Activated CD8-positive, alpha-beta memory T cell treated with anti-CD3 and anti-CD28 coated beads, Interleukin-2, amount 10 ng/mL, durations not matched to agents 7 days and 5 days (primary cell): Measurements from ENCODE around the gene GDF2. TPM values are rescaled to one million over a fixed set of nuclear protein-coding genes. Genes with fewer than 3 reads are reported as not detected.

Experiments used
- ATAC-seq: fragments of 150-1000 bp; cut with Tn5 transposase; one replicate; pipeline ENCODE4 v1.10.0; 2021; ENCODE audit warnings: moderate library complexity
- CTCF ChIA-PET: fragments of 350-600 bp; sonication (Branson Sonifier 250); formaldehyde crosslinking; loops from one replicate; lab custom pipeline; 2021; ENCODE audit warnings: antibody characterized with exemption; lab: Charles Lee
- DNase-seq: peaks from one replicate; pipeline ENCODE4 v3.0.0-alpha.2; 2020
- H3K27ac Mint-ChIP-seq: one replicate; pipeline ENCODE4 v1.8.0; 2021; ENCODE audit warnings: mild to moderate bottlenecking, mixed read lengths
- H3K27me3 Mint-ChIP-seq: one replicate; pipeline ENCODE4 v1.8.0; 2021; ENCODE audit warnings: mixed read lengths
- H3K36me3 Mint-ChIP-seq: one replicate; pipeline ENCODE4 v1.8.0; 2021; ENCODE audit warnings: mild to moderate bottlenecking, mixed read lengths
- H3K4me1 Mint-ChIP-seq: one replicate; pipeline ENCODE4 v1.8.0; 2021; ENCODE audit warnings: mixed read lengths
- H3K4me3 Mint-ChIP-seq: one replicate; pipeline ENCODE4 v1.8.0; 2021; ENCODE audit warnings: mild to moderate bottlenecking, moderate library complexity, mixed read lengths
- H3K9me3 Mint-ChIP-seq: one replicate; pipeline ENCODE4 v1.8.0; 2022; ENCODE audit warnings: low read depth, mixed read lengths
- total RNA-seq, 2 experiments: library from RNA; stranded (reverse); gene quantifications; one replicate each; pipeline ENCODE4 v1.2.3, GENCODE V29; 2021

Gene GDF2
- total RNA-seq: not detected

GRCh38 chr10:47322300-47323061 is at the start of gene GDF2:
TSS of gene GDF2 (plus strand) at chr10:47322454. CDS start at chr10:47322669, 215 bp downstream.
- CTCF ChIA-PET: interaction anchor here (0.7 to 1.6 kb wide), 3 partner anchors 11 to 288 kb away, joined by 3 to 4 read pairs (median 3); no protein-coding TSS in a partner anchor
- Mint-ChIP-seq H3K4me1 (no peaks in the 10 kb centered on the region), H3K27ac (no peak within 1 kb of the TSS), H3K4me3 (no peak within 1 kb of the TSS), H3K36me3 (no peaks in the 10 kb centered on the region), H3K9me3 (no peaks in the 10 kb centered on the region), H3K27me3 (peaks cover 4% of the 10 kb centered on the region)
- ATAC-seq (no peak), DNase-seq (no peak)

- Mint-ChIP-seq H3K36me3 (peaks cover 3% of the 10 kb centered on the region), H3K9me3 (peaks cover 3% of the 10 kb centered on the region), H3K4me3 (no peak overlapping the region), H3K27ac (no peak overlapping the region), H3K27me3 (peaks cover 2% of the 10 kb centered on the region), H3K4me1 (peaks cover 22% of the 10 kb centered on the region)
- ATAC-seq: no peak
- CTCF ChIA-PET: interaction anchor here (1.0 kb wide), 1 partner anchor 228 kb away, joined by 3 read pairs; no protein-coding TSS in a partner anchor
- DNase-seq: peak; percentile 15
These were observed 46.2 kb upstream of the GDF2 start for GRCh38 chr10:47276071-47276470.

GRCh38 chr10:47276576-47277351 is 45.5 kb upstream of the GDF2 start:
- H3K36me3 Mint-ChIP-seq: peaks cover 3% of the 10 kb centered on the region
- H3K4me3 Mint-ChIP-seq: no peak overlapping the region
- ATAC-seq (no peak), DNase-seq (peak; percentile 28)
- H3K27me3 Mint-ChIP-seq: peaks cover 2% of the 10 kb centered on the region
- no peak overlapping the region for H3K27ac Mint-ChIP-seq
- peaks cover 3% of the 10 kb centered on the region for H3K9me3 Mint-ChIP-seq
- CTCF ChIA-PET: interaction anchor here (1.0 to 2.3 kb wide), 3 partner anchors 8 to 229 kb away, joined by 3 to 6 read pairs (median 3); no protein-coding TSS in a partner anchor
- peaks cover 22% of the 10 kb centered on the region for H3K4me1 Mint-ChIP-seq

- Mint-ChIP-seq H3K36me3 (peaks cover 3% of the 10 kb centered on the region), H3K9me3 (peaks cover 3% of the 10 kb centered on the region), H3K4me1 (peaks cover 22% of the 10 kb centered on the region), H3K27me3 (no peaks in the 10 kb centered on the region), H3K4me3 (no peak overlapping the region), H3K27ac (peak overlapping the region; percentile 5)
- DNase-seq (peak; percentile 74), ATAC-seq (peak; percentile 91)
- CTCF ChIA-PET: interaction anchor here (0.8 to 2.3 kb wide), 3 partner anchors 9 to 230 kb away, joined by 3 to 6 read pairs (median 3); no protein-coding TSS in a partner anchor
These were observed 44.7 kb upstream of the GDF2 start for GRCh38 chr10:47277352-47278151.

- Mint-ChIP-seq H3K27me3 (no peaks in the 10 kb centered on the region), H3K9me3 (peaks cover 3% of the 10 kb centered on the region), H3K36me3 (peaks cover 3% of the 10 kb centered on the region), H3K27ac (no peak overlapping the region), H3K4me1 (peaks cover 22% of the 10 kb centered on the region), H3K4me3 (no peak overlapping the region)
- CTCF ChIA-PET: interaction anchor here (0.8 to 2.3 kb wide), 4 partner anchors 9 to 230 kb away, joined by 3 to 6 read pairs (median 3); no protein-coding TSS in a partner anchor
- peak; percentile 39 for DNase-seq
- ATAC-seq: peak; percentile 20
These were observed 44.1 kb upstream of the GDF2 start for GRCh38 chr10:47278152-47278473.

- Mint-ChIP-seq H3K9me3 (peaks cover under 1% of the 10 kb centered on the region), H3K27ac (no peak overlapping the region), H3K27me3 (no peaks in the 10 kb centered on the region), H3K4me1 (peaks cover 22% of the 10 kb centered on the region), H3K36me3 (no peaks in the 10 kb centered on the region), H3K4me3 (no peak overlapping the region)
- CTCF ChIA-PET: interaction anchor here (1.1 to 2.3 kb wide), 3 partner anchors 10 to 34 kb away, joined by 3 to 6 read pairs (median 3); no protein-coding TSS in a partner anchor
- DNase-seq (peak; percentile 35), ATAC-seq (no peak)
These were observed 43.5 kb upstream of the GDF2 start for GRCh38 chr10:47278720-47279119.

- Mint-ChIP-seq H3K36me3 (no peaks in the 10 kb centered on the region), H3K27me3 (no peaks in the 10 kb centered on the region), H3K4me1 (peaks cover 22% of the 10 kb centered on the region), H3K9me3 (no peaks in the 10 kb centered on the region), H3K4me3 (no peak overlapping the region), H3K27ac (no peak overlapping the region)
- CTCF ChIA-PET: interaction anchor here (1.1 to 2.3 kb wide), 4 partner anchors 10 to 232 kb away, joined by 3 to 6 read pairs (median 3); no protein-coding TSS in a partner anchor
- ATAC-seq (no peak), DNase-seq (peak; percentile 36)
These were observed 43.0 kb upstream of the GDF2 start for GRCh38 chr10:47279276-47279675.

GRCh38 chr10:47282005-47282656 is 40.1 kb upstream of the GDF2 start:
- Mint-ChIP-seq H3K4me3 (no peak overlapping the region), H3K27ac (no peak overlapping the region), H3K9me3 (no peaks in the 10 kb centered on the region), H3K4me1 (peaks cover 28% of the 10 kb centered on the region), H3K27me3 (no peaks in the 10 kb centered on the region), H3K36me3 (no peaks in the 10 kb centered on the region)
- ATAC-seq: no peak
- CTCF ChIA-PET: no interaction called here
- peak; percentile 35 for DNase-seq

GRCh38 chr10:47282657-47283018 is 39.6 kb upstream of the GDF2 start:
- H3K27me3 Mint-ChIP-seq: no peaks in the 10 kb centered on the region
- no peak overlapping the region for H3K27ac Mint-ChIP-seq
- ATAC-seq (no peak), DNase-seq (peak; percentile 30)
- no peak overlapping the region for H3K4me3 Mint-ChIP-seq
- peaks cover 23% of the 10 kb centered on the region for H3K4me1 Mint-ChIP-seq
- CTCF ChIA-PET: interaction anchor here (1.0 kb wide), 1 partner anchor 234 kb away, joined by 3 read pairs; no protein-coding TSS in a partner anchor
- H3K9me3 Mint-ChIP-seq: no peaks in the 10 kb centered on the region
- no peaks in the 10 kb centered on the region for H3K36me3 Mint-ChIP-seq

GRCh38 chr10:47283101-47283630 is 39.1 kb upstream of the GDF2 start:
- no peaks in the 10 kb centered on the region for H3K27me3 Mint-ChIP-seq
- no peak for ATAC-seq
- no peak overlapping the region for H3K27ac Mint-ChIP-seq
- no peak overlapping the region for H3K4me3 Mint-ChIP-seq
- CTCF ChIA-PET: interaction anchor here (1.0 kb wide), 1 partner anchor 234 kb away, joined by 3 read pairs; no protein-coding TSS in a partner anchor
- H3K36me3 Mint-ChIP-seq: no peaks in the 10 kb centered on the region
- peaks cover 19% of the 10 kb centered on the region for H3K4me1 Mint-ChIP-seq
- peak; percentile 37 for DNase-seq
- H3K9me3 Mint-ChIP-seq: no peaks in the 10 kb centered on the region

GRCh38 chr10:47283848-47284247 is 38.4 kb upstream of the GDF2 start:
- Mint-ChIP-seq H3K27ac (no peak overlapping the region), H3K4me3 (no peak overlapping the region), H3K4me1 (peaks cover 18% of the 10 kb centered on the region), H3K9me3 (no peaks in the 10 kb centered on the region), H3K36me3 (no peaks in the 10 kb centered on the region), H3K27me3 (no peaks in the 10 kb centered on the region)
- CTCF ChIA-PET: no interaction called here
- ATAC-seq (no peak), DNase-seq (peak; percentile 19)
